Measurements from ENCODE around the gene SLC44A5.
A peak's percentile ranks its signal among the peaks of the same experiment; 100 is the strongest.
"Not testable (repeated sequence)": the region's sequence is repeated elsewhere in the genome, so short reads cannot be mapped to it uniquely, and the experiment has no call there.

Gene SLC44A5

GRCh38 chr1:75264112-75264511 lies 346.8 kb downstream of the SLC44A5 start:
- DNase-seq, result no peak

- not testable (repeated sequence) for DNase-seq
These were observed 347.3 kb downstream of the SLC44A5 start for GRCh38 chr1:75263616-75264015.

GRCh38 chr1:75261946-75262345 lies 349.0 kb downstream of the SLC44A5 start:
- DNase-seq, result not testable (repeated sequence)

GRCh38 chr1:75258351-75258750 lies 352.6 kb downstream of the SLC44A5 start:
- DNase-seq, result no peak

- no peak for DNase-seq
These were observed 353.5 kb downstream of the SLC44A5 start for GRCh38 chr1:75257424-75257823.

GRCh38 chr1:75250114-75250513 lies 360.8 kb downstream of the SLC44A5 start:
- DNase-seq, result not testable (repeated sequence)

- DNase-seq, result no peak
These were observed 365.7 kb downstream of the SLC44A5 start for GRCh38 chr1:75245239-75245638.

- DNase-seq, result no peak
These were observed 367.8 kb downstream of the SLC44A5 start for GRCh38 chr1:75243124-75243523.

GRCh38 chr1:75237316-75237715 lies 373.6 kb downstream of the SLC44A5 start:
- no peak for DNase-seq

GRCh38 chr1:75234562-75234961 lies 376.4 kb downstream of the SLC44A5 start:
- no peak for DNase-seq

GRCh38 chr1:75233302-75233929 lies 377.5 kb downstream of the SLC44A5 start:
- no peak for DNase-seq

- DNase-seq, result no peak
These were observed 390.8 kb downstream of the SLC44A5 start for GRCh38 chr1:75220072-75220471.

GRCh38 chr1:75214017-75214416 lies 396.9 kb downstream of the SLC44A5 start:
- no peak for DNase-seq

- no peak for DNase-seq
These were observed 399.3 kb downstream of the SLC44A5 start for GRCh38 chr1:75211648-75212047.

- no peak for DNase-seq
These were observed 402.1 kb downstream of the SLC44A5 start for GRCh38 chr1:75208862-75209261.

GRCh38 chr1:75203415-75204277 lies 407.3 kb downstream of the SLC44A5 start:
- no peak for DNase-seq

- DNase-seq, result no peak
These were observed 408.2 kb downstream of the SLC44A5 start for GRCh38 chr1:75202751-75203150.

GRCh38 chr1:75198761-75199160 lies 412.2 kb downstream of the SLC44A5 start:
- no peak for DNase-seq

GRCh38 chr1:75198163-75198562 lies 412.8 kb downstream of the SLC44A5 start:
- no peak for DNase-seq

GRCh38 chr1:75188892-75189291 lies 422.0 kb downstream of the SLC44A5 start:
- no peak for DNase-seq

- DNase-seq, result not testable (repeated sequence)
These were observed 429.5 kb downstream of the SLC44A5 start for GRCh38 chr1:75181214-75181955.

GRCh38 chr1:75174031-75174760 lies 436.7 kb downstream of the SLC44A5 start:
- no peak for DNase-seq

- peak; percentile 30 for DNase-seq
These were observed 438.4 kb downstream of the SLC44A5 start for GRCh38 chr1:75172556-75172955.
